NOMO-1 treated with DMSO at 0.1 percent for 48 hours (cell line): ENCODE measurements around the gene ALDH1L1.

Experiments
- DNase-seq: peaks from one replicate; lab custom pipeline; 2025; ENCODE audit not compliant: unreplicated experiment; lab: John Stamatoyannopoulos, UW

The ALDH1L1 gene

DNA sequence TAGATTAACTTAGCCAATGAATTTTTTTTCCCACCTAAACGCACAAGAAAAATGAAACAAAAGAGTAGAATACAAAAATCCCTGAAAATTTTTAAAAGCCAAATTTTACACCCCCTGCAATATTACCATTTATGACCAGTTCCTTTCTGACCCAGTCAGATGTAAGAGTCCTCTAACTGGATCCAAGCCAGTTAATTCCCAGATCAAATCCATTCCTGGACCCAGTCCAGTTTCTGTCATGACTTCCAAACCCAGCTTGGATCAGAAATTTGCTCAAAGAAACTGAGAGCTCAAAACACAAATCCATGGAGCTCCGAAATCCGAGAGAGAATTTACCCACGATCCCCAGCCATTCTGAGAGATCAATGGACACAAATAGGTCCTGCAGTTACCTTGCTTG is 17.0 kb upstream of the ALDH1L1 start:
- DNase-seq = no peak

DNA sequence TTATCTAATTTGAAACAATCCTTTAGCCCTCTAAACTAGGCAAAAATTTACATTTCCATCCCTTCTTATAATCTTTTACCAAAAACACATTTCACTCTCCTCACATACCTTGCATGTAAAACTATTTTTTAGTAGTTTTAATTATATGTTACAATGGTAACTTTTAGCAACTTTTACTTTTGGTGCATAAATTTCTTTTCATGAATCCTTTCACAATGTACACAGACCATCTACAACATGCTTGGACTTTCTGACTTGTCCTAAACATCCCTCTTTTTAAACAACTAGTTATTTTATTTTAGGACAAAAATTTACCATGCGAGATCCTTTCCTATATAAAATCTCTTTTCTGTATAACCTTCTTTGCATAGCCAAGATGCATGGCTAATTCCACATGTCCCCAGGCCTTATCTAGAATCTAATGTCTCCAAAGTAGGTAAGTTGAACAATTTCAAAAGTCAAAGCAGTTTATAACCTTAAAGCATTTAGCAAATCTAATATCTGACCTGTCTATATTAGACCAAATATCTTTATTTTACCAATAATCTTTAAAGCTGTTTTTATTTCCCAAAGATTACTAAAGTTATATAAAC is 14.4 kb upstream of the ALDH1L1 start:
- no peak for DNase-seq

DNA sequence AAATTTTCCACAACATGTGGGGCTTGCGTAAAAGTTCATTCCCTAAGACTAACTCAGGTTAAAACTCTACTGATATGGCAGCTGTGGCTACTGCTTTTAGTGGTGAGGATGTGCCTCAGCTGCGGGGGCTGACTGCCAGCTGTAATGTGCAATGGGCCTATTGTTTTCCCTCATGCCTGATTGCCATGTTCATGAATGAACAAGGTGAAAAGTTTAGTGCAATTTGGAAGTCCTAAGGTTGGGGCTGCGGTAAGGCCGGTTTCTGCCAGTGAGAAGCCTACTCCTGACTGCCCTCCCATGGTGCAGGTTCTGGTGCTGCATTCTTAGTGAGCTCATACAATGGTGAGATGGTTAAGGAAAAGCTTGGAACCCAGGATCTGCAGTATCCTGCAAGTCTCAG is 10.9 kb upstream of the ALDH1L1 start:
- DNase-seq = no peak

DNA sequence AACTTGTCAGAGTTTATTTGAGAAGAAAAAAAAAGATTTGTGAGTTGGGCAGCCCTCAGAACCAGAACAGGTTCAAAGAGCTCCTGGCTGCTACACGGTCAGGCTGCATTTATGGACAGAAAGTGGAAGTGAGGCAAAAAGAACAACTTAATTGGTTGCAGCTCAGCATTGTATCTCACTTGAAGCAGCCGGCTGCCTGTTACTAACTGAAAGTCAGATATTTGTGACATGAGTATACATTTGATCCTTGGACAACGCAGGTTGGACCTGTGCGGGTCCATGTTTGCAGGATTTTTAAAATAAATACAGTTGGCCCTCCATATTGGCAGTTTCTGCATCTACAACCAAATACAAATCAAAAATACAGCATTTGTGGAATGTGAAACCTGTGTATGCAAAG is 7.5 kb upstream of the ALDH1L1 start:
- peak; percentile 4 for DNase-seq

DNA sequence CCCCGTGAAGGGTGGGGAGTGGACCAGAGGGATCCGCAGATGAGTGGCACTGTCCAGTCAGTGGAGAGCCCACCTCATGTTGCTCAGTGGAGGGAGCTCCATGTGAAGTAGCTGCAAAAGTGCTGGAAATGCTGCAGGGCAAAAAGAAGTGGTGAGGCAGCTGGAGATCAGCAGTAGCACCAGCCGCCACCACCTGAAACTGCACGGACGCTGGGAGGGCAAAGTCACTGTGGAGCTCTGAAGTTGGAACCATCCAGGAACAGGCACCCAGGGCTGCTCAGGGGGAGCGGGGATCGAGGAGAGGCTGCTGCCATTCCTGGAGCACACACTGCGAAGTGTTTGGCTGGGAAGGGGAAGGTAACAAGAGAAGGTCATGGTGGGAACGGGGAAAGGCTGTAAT is 6.4 kb upstream of the ALDH1L1 start:
- DNase-seq = no peak

DNA sequence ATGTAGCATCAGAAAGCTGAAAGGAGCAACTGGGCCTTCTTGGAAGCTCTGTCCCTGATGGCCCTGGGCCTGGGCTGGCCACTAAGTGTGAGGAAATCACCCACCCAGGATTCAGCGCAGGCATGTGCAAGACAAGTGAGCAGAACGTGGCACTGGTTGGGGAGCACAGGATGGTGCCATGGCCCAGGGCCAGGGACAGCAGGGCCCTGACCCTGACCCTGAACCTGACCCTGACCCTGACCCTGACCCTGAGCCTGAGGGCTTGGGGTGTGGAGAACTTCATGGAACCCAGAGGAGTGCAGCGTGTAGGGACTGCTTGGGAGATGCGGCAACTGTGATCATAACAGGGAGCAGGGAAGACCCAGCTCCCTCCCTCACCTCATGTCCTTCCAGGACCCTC is 5.9 kb upstream of the ALDH1L1 start:
- no peak for DNase-seq

DNA sequence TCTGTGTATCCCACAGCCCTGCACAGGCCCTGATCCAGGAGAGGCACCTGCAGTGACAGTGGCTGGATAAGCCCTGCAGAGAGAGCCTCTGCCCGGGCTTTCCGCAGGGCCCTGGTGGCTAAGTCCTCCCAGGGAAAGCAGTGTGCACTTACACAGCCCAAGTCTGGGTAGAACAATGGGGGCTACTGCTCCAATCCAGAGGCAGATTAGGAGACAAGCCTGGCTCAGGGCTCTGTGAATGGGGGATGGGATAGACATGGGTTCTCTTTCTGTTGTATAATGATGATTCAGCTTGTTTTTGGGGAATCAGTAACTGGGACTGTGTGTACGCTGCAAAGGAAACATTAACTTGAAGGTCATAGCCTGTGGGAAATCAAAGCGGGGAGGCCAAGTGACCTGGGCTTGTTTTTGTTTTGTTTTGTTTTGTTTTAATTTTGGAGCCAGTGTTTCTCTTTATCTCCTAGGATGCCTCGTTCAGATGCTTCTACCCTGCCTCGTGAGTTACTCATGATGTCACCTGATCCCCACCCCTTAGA is 4.1 kb upstream of the ALDH1L1 start:
- no peak for DNase-seq

DNA sequence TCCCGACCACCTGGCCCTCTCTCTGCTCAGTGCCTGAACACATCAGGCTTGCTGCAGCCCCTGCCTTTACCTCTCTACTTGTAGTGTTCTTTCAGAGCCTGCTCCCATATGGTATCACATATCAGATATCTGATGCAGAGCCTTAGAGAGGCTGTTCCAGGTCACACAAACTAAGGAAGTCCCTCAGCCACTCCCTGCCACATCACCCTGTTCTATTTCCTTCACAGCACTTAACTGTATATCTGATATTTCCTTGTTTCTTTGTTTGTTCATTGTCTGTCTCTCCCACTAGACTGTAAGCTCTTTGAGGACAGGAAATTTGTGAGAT is 976 bp upstream of the ALDH1L1 start:
- DNase-seq = no peak

DNA sequence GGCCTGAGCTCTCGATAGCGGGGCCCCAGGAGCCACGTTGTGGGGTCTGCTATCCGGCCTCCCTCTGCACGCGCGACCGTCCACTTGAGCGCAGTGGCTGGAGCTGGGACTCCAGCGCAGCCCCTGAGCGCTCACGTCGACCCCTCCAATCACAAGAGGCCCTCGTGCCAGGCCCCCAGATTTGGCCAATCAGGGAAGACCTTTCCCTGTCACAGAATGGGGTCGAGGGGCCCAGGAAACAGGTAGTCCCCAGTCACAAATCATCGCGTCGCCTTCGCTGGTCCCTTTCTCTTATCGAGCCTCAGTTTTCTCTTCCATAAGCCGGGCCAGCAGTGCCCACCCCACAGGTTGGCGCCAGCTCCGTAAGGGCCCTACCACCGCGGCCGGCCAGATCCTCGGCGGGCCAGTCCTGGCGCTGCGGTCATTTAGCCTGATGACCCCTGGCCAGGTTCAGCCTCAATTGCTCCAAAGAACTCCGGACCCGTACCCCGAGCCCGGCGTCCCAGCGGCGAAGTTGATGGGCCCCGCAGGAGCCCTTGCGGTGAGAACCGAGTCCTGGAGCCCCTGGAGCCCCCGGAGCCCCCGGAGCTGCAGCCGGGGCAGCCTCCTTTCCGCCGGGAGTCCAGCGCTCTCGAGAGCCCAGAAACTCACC is 435 bp downstream of the ALDH1L1 start:
- DNase-seq = no peak

DNA sequence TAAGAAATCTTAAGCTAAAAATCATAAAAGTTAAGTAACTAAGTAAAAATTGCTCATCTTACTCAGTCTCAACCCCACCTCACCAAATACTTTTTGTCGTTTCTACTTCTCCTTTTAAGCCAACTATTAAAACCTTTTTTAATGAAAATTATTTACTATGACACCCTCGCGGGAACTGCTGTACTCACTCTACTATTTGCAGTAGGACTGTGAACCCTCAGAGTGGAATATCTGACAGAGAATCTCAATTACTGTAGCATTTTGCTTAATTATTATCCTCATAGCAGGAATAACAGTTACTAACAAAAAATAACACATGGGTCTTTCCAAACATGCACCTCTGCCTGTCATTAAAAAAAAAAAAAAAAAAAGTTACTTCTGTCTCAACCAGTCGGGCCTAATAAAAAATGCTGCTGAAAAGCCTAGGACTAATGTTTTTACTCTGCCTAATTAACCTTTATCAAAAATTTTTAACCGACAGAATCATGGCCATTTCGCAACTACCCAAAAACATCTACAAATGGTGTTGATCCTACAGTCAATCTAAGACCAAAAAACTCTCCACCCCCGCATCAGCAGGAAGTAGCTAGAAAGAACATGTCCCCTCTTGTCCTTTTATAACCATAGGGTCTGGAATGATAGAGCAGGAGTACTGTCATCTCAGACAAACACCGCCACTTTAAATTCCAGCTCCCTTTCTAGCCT is 10.2 kb downstream of the ALDH1L1 start:
- DNase-seq = no peak

DNA sequence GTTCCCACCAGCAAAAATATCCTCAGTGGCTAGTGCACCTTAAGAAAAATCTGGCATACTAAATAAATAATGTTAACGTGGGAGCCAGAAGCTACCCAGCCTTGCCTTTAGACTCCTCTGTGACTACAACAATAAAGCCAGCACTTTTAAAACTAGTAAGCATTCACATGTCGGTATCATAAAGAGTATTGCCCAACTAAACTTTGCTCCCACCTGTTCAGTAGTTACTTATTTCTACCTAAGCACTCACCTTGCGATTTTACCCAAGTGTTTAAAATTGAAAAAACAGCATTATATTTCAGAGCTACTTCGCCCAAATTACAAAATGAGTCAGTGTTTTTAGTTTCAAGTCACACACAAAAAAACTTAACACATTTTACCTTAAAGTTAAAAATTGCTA is 12.8 kb downstream of the ALDH1L1 start:
- no peak for DNase-seq

DNA sequence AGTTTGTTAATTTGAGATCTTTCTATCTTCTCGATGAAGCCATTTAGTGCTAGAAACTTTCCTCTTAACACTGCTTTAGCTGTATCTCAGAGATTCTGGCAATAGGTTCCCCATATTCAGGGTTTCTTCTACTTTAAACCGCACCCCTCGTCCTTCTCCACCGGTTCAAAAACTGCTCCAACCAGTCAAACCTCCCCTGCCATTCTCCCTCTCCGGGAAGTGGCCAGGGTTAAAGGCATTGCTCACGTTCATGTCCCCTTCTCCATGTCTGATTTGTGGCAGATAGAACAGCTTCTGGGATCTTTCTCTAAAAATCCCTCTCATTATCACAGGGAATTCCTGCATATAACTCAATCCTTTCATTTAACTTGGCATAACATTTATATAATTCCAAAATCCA is 14.4 kb downstream of the ALDH1L1 start:
- no peak for DNase-seq

DNA sequence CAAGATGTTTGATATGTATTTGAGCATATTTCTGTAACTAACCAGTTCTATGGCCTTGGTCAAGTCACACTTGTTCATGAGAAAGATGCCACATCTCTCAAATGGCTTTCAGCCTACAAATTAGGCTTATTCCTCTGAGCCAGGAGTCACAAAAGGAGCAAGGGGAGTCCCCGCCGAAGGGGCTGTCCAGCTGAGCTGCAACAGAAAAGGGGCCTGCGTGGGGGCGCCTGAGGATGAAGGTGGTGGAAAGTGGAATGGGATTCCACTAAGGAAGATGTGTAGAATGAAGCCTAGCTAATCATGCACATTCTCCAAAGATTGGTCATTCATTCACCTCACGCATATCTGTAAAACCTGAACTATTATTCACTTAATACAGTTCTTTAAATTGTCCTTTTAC is 19.1 kb downstream of the ALDH1L1 start:
- DNase-seq = no peak

DNA sequence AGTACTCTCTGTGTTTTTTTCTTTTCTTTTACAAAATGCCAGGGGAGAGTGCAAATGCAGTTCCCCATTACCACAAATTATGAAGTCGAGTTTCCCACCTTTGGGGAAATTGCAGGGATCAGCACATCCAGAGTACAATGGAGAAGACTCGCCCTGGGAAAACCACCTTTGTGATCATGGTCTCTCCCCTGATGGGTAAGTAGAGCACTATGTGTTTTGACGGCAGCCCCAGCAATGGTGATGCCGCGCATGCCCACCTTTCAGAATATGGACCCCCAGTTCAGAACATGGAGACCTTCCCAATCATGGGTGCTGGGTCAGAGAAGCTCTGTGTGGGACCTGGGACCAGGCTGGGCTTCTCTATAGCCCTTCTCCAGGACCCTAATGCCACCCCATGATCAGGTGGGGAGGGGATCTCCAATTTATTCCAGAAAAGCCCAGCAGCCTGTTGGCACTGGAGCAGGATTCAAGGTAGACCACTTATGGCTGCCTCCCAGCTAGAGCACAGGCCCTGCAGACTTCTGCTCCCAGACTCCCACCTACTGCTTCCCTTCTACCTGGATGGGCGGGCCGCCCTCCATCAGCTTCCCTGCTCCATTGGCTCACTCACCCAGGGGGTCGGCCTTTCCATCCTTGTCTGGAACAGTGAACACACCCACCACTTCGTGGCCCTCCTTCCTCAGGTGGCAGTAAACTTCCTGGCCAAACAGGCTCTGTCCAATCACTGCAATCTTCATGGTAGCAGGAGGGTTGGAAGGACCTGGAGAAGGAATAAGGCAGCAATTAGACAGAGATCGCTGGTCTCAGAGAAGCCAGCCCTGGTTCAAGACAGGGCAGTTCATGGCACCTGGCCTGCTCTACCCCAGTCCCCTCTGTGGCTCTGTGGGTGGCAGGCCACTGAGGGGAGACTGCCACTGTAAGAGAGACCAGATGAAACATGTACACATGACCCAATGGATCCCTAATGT is 19.9 kb downstream of the ALDH1L1 start:
- DNase-seq = no peak

DNA sequence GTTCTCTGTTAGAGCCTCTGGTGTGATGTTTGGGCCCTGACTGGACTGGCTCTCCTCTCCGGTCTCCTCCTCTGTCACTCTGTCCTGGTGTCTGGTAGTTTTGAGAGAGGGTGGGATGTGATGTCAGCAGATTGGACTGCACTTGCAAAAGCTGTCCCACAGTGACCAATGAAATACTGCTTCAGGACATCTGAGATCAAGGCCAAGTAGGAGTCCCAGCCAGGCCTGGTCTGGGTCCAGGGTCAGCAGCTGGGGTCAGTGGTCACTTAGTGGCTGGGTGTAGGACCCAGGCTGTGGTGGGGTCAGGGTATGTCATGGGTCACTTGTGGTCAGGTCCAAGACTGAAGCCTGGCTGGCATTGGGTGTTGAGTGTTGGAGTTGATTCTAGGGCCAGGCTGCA is 20.9 kb downstream of the ALDH1L1 start:
- no peak for DNase-seq

DNA sequence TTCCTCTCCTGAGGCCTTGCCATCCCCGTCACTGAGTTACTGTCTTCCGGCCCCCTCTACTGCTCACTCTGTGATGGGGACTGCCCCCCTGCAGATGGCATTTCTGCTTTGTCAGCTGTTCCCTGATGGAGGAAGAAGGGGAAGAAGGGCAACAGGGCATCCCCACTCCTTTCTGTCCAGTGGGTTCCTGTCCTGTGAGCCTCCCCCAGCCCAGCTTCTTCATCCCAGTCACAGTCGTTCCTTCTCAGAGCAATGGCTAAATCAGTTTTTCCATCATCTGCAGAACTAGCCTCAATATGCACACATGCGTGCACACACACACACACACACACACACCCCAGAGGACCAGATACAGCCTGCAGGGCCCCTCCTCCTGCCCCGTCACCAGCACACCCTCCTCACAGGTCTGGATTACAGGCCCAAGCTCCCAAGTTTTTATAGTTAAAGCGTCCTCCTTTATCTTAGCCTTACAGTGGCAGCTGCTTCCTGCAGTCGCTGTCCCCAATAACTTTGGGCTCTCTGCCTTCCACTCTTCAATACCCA is 21.4 kb downstream of the ALDH1L1 start:
- DNase-seq = no peak

DNA sequence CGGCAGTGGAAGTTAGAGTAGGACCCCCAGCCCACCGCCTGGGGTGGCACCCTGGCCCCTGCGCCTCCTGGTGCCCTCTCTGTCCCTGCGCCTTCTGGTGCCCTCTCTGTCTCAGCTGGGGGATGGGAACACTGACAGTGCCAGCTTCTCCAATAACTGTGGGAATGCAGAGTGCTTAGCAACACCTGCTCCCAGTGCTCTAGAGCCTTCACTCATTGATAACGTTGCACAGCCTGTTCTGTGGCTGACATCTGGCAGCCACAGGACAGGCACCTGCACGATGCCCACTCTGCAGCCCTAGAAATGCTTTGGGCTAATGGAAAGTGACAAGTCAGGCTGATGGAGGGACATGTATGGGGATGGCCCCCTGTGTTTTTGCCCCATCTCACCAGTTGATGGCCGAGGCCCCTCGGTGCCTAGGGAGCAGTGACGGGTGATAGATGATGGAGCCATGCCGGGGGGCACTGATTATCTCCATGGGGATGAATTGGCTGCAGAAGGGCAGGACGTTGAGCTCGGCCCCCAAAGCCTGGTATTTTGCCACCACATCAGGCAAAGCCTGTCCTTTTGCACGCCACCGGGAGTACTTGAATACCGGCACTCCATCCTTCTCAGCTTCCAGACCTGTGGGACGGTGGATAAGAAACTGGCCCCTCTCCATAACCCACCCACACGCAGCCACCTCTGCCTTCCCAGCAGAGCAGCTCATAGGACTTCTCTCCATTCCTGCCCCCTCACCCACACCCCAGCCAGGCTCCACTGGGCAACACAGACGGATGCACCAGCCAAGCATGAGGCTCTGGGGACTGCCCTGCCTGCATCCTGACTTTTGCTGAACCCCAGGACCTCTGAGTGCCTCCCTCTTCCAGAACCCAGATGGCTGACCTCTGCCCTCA is 22.1 kb downstream of the ALDH1L1 start:
- DNase-seq = no peak

DNA sequence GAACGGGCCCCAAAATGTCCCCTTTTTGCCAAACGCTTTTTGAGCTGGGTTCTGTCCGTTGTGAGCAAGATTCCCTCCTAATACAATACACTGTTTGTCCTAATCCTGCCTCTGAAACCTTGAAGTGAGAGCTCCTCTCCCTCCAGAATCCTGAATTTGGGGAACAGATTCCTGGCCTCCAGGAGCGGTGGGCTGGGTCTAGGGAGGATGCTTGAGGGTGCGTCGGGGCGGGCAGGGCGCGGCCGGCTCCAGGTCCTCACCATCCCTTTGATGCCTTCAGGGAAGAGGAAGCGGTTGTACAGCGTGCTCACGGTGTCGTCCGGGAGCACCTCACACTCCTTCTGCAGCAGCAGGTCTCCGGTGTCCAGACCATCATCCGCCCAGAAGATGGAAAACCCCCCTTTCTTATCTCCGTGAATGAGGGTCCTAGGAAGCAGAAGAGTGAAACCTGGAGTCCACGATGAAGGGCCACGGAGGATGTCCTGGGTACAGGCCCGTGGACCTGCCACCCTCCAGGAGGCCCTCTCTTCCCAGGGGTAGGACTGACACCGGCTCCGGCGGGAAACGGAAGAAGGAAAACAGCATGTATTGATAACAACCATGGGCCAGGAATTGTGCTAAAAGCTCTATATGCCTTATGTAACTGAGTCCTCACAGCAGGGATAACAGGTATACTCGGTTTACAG is 23.2 kb downstream of the ALDH1L1 start:
- no peak for DNase-seq

DNA sequence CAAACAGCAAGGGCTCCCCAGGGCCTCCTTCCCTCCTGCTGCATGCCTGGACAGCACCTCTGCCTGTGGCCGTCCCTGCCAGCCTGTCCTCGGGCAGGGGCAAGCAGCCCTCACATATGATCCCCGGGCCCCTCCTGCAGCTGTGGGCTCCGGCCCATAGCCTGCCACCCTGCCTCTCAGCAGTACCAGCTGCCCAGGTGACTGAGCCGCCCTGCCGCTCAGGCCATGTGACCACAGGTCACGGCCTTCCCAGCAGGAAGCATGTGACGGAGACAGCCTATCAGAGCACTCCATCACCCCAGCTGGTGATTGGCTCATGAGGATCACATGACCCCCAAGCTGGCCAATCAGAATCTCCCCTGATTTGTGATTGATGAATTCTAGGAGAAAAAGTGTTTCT is 23.9 kb downstream of the ALDH1L1 start:
- DNase-seq = no peak

DNA sequence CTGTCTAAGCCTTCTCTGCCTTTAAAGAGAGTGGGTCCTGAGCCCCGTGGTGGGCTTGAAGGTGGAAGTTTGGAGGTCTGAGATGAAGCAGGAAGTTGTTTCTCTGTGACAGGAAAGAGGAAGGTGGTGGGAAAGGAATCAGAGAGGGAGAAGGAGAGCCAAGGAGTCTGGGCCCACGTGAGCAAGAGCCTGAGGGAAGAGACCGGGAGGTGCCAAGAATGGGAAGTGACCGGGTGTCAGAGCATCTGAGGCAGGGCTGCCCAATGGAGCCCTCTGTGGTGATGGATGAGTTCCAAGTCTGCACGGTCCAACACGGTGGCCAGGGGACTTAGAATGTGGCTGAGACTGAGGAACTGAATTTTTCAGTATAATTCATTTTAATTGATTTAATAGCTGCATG is 24.6 kb downstream of the ALDH1L1 start:
- no peak for DNase-seq
